Motor neuron (in vitro differentiated cells): ENCODE measurements around the gene GYG2. TPM values are rescaled to one million over a fixed set of nuclear protein-coding genes. Genes with fewer than 3 reads are reported as not detected.
A peak's percentile ranks its signal among the peaks of the same experiment; 100 is the strongest.
"Not testable (repeated sequence)": the region's sequence is repeated elsewhere in the genome, so short reads cannot be mapped to it uniquely, and the experiment has no call there.

Source experiments
- ATAC-seq, 8 experiments: fragments of 200-7000 bp; cut with Tn5 transposase; replicated peaks in 6 of 8; 2 replicates each; pipeline ENCODE4 v1.8.0; 2021; ENCODE audit warnings: mild to moderate bottlenecking in 8 of 8, moderate library complexity in 8 of 8
- H3K27ac ChIP-seq, 2 donors: fragments of 250-450 bp; sonication (Bioruptor Pico); 2 replicates each; pipeline ENCODE4 v1.9.0; 2021; ENCODE audit warnings: antibody characterized with exemption in 2 of 2, mild to moderate bottlenecking in 2 of 2, moderate library complexity in 1 of 2
- H3K4me1 ChIP-seq, 2 donors: fragments of 250-450 bp; sonication (Bioruptor Pico); replicated peaks in 1 of 2; 2 replicates each; pipeline ENCODE4 v1.6.1; 2021; ENCODE audit warnings: antibody characterized with exemption in 2 of 2, mild to moderate bottlenecking in 2 of 2, moderate library complexity in 1 of 2
- H3K4me3 ChIP-seq, 5 donors: fragments of 250-450 bp; sonication (Bioruptor Pico); 2 replicates each; pipeline ENCODE4 v1.9.0; 2021; ENCODE audit warnings: antibody characterized with exemption in 5 of 5, mild to moderate bottlenecking in 5 of 5, moderate library complexity in 4 of 5
- WGBS, 10 experiments: fragments of 450-650 bp; shearing (Covaris generic); methylation state at CpG; one replicate each; pipeline ENCODE4 v1.0.0; 2022; 5-methylcytosine and 5-hydroxymethylcytosine counted together
- in situ Hi-C, 9 experiments: fragments of 400-800 bp; cut with MboI; loops; one replicate each; pipeline ENCODE4 v1.15.0; 2021; ENCODE audit warnings: low sequenced_read_pairs in 9 of 9, low pct_unique_long_range_greater_than_20kb in 2 of 9; ENCODE audit not compliant: unreplicated experiment in 9 of 9
- total RNA-seq, 8 experiments: library from RNA; unstranded; fragments of 300-600 nt; gene quantifications; 2 replicates each; pipeline versions ENCODE4 v1.2.3 to v1.2.4, GENCODE V29; 2022

The GYG2 gene
- total RNA-seq, 8 experiments from 2014 or later: 1.1 to 63.0 (median 8.9) TPM

DNA sequence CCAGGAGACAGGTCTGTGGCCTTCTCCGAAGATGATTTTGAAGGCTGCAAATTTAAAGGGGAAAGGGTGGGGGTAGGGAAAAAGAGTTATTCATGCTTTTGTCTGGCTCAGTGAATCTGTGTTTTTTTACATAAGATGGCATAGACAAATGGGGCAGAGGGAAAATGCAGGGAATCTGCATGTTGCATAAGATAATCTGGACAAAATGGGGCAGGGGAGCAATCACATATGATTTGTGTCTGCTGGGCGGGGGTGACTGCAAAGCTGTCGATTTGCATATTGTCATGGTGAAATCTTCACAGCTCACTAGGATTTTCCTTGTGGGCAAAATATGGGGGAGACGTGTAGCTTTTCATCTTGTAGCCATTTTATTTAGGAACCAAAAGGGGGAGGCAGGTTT is 29.4 kb upstream of the GYG2 start:
- Histone ChIP-seq H3K4me1 (peaks cover 11% of the 10 kb centered on the region in 2 donors), H3K4me3 (no peak overlapping the region), H3K27ac (peak overlapping the region in 1 of 2 donors; percentile 9)
- in situ Hi-C loops: no loop called here
- 0 to 33% (median 18%) methylated on average over 1 to 3 of the region's 4 CpGs; no CpG with 5 or more reads in 7 of the 10 experiments for WGBS, 10 experiments
- peak in 6 of 8 experiments; percentile 28 to 86 (median 60) for ATAC-seq

DNA sequence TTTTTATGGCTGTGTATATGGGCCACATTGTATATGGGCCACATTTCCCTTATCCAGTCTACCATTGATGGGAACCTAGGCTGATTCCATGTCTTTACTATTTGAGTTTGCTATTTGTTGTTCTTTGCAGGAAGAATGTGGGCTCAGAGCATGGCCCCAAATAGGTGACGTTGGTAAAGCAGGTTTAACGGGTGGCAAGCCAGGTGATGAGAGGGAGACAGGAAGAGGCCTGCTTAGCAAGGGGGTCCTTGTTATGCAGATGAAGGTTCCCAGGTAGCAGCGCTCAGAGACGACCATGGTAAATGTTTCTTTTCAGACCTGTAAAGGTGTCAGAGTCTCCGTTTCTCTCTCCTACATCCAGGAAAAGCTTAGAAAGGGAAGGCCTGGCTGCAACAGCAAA is 28.8 kb upstream of the GYG2 start:
- not testable (repeated sequence) for H3K4me3 ChIP-seq, ATAC-seq
- Histone ChIP-seq H3K27ac (peak overlapping the region in 1 of 2 donors; percentile 9), H3K4me1 (peaks cover 14 to 16% of the 10 kb centered on the region in 2 donors)
- WGBS, 10 experiments: 70% methylated on average over 2 of the region's 5 CpGs; no CpG with 5 or more reads in 9 of the 10 experiments
- in situ Hi-C loops: loop anchor here in 2 of 9 experiments (25.0 kb wide), 1 partner anchor 163 kb away; no protein-coding TSS in a partner anchor

DNA sequence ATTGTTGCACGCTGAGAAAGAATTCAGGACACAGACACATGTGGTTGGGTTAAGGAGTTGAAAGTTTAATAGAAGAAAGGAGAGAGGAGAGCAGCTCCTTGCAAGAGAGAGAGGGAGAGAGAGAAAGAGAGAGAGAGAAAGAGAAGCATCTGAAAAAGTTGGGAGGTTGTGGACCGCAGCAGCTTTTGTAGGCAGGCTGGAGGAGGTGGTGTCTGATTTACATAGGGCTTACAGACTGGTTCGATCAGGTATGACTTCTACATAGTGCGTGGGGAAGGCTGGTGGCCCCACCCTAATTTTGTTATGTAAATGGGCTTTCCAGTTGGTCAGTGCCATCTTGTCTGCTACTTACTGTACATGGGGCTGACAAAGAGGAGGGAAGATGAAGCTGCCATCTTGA is 27.5 kb upstream of the GYG2 start:
- in situ Hi-C loops: loop anchor here in 2 of 9 experiments (25.0 kb wide), 1 partner anchor 164 kb away; no protein-coding TSS in a partner anchor
- H3K4me1 ChIP-seq: peaks cover 18 to 20% of the 10 kb centered on the region in 2 donors
- H3K4me3 ChIP-seq: no peak overlapping the region
- no peak for ATAC-seq
- 67 to 100% (median 79%) methylated on average over 1 to 2 of the region's 4 CpGs; no CpG with 5 or more reads in 7 of the 10 experiments for WGBS, 10 experiments
- no peak overlapping the region for H3K27ac ChIP-seq

DNA sequence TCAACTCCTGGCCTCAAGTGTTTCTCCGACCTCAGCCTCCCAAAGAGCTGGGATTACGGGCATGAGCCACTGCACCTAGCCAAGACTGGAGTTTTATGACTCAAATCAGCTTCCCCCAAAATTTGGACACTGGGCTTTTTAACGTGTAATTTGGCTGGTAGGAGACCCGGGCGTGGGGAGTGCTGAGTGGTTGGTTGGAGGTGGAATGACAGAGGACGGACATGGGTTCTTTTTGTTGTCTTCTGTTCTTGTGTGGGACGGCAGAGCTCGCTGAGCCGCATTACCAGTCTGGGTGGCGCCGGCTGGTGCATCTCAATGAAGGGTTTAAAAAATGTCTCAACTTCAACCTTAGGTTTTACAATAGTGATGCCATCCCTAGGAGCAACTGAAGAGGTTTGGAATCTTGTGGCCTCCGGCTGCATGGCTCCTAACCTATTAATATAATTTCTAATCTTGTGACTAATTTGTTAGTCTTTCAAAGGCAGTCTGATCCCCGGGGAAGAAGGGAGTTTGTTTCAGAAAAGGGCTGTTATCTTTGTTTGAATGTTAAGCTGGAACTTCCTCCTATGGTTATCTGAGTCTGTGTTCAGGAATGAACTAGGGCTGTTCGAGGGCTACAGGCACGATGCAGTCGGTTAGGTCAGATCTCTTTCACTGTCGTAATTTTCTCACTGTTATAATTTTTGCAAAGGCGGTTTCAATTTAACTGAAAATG is 26.2 kb upstream of the GYG2 start:
- ATAC-seq, H3K27ac ChIP-seq, H3K4me3 ChIP-seq: not testable (repeated sequence)
- in situ Hi-C loops: loop anchor here in 2 of 9 experiments (25.0 kb wide), 1 partner anchor 165 kb away; no protein-coding TSS in a partner anchor
- WGBS, 10 experiments: 80 to 100% methylated on average over 2 to 12 of the region's 18 CpGs; no CpG with 5 or more reads in 8 of the 10 experiments
- H3K4me1 ChIP-seq: peaks cover 18 to 20% of the 10 kb centered on the region in 2 donors

DNA sequence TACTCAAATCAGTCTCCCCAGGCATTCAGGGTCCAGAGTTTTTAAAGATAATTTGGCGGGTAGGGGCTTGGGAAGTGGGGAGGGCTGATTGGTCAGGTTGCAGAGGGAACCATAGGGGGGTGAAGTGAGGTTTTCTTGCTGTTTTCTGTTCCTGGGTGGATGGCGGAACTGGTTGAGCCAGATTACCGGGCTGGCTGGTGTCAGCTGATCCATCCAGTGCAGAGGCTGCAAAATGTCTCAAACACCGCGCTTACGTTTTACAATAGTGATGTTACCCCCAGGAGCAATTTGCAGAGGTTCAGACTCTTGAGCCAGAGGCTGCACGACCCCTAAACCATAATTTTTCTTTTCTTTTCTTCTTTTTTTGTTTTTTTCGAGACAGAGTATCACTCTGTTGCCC is 25.2 kb upstream of the GYG2 start:
- in situ Hi-C loops: loop anchor here in 2 of 9 experiments (25.0 kb wide), 1 partner anchor 166 kb away; no protein-coding TSS in a partner anchor
- H3K27ac ChIP-seq, H3K4me3 ChIP-seq, ATAC-seq: not testable (repeated sequence)
- 33% methylated on average over 1 of the region's 8 CpGs; no CpG with 5 or more reads in 9 of the 10 experiments for WGBS, 10 experiments
- H3K4me1 ChIP-seq: peaks cover 18 to 20% of the 10 kb centered on the region in 2 donors

DNA sequence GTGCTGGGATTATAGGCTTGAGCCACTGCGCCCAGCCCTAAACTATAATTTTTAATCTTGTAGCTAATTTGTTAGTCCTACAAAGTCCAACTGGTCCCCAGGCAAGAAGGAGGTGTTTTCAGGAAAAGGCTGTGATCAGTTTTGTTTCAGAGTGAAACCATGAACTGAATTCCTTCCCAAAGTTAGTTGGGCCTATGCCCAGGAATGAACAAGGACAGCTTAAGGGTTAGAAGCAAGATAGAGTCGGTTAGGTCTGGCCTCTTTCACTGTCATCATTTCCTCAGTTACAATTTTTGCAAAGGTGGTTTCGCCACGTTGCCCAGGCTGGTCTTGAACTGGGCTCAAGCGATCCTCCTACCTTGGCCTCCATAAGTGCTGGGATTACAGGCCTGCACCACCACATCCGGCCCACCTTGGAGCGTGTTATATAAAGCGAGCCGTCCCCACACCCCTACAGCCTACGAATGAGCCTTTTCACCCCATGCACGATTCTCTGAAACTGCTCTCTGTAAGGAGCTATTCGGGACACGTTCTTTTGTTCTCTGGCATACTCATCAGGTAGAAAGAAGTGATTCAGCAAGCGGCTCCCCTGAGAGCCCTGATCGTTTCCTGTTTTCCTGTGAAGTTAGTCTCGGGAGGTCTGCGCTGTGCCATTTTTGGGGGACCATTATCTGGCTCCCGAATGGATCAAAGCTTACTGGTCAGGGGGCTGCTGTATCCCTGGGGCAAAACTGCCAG is 24.5 kb upstream of the GYG2 start:
- peak in 3 of 8 experiments; percentile 17 to 32 (median 17) for ATAC-seq
- H3K4me3 ChIP-seq, H3K27ac ChIP-seq: not testable (repeated sequence)
- peaks cover 16 to 17% of the 10 kb centered on the region in 2 donors for H3K4me1 ChIP-seq
- in situ Hi-C loops: loop anchor here in 2 of 9 experiments (25.0 kb wide), 1 partner anchor 167 kb away; no protein-coding TSS in a partner anchor
- 70% methylated on average over 2 of the region's 18 CpGs; no CpG with 5 or more reads in 9 of the 10 experiments for WGBS, 10 experiments

DNA sequence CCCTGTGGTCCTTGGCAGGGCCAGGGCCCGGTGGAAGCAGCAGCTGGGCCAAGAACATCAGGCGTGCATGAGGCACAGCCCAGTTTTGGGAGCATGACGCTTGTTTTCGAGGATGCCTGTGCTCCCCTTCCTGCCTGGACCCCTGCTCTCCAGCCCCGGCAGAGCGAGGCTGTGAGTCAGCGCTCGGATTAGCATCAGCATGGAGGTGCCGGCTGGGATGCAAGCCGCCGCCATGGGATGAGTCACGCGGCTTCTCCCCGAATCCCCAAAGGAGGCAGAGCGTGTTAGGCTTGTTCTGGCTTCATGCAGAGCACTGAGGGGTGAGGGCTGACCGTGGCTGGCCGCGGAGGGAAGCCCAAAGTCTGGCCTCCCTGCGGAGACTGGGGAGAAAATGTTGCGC is 23.9 kb upstream of the GYG2 start:
- in situ Hi-C loops: loop anchor here in 2 of 9 experiments (25.0 kb wide), 1 partner anchor 168 kb away; no protein-coding TSS in a partner anchor
- Histone ChIP-seq H3K4me1 (peaks cover 10 to 11% of the 10 kb centered on the region in 2 donors), H3K27ac (peak overlapping the region in 1 of 2 donors; percentile 58)
- 40% methylated on average over 2 of the region's 20 CpGs; no CpG with 5 or more reads in 9 of the 10 experiments for WGBS, 10 experiments
- not testable (repeated sequence) for H3K4me3 ChIP-seq
- peak in 7 of 8 experiments; percentile 66 to 98 (median 96) for ATAC-seq

DNA sequence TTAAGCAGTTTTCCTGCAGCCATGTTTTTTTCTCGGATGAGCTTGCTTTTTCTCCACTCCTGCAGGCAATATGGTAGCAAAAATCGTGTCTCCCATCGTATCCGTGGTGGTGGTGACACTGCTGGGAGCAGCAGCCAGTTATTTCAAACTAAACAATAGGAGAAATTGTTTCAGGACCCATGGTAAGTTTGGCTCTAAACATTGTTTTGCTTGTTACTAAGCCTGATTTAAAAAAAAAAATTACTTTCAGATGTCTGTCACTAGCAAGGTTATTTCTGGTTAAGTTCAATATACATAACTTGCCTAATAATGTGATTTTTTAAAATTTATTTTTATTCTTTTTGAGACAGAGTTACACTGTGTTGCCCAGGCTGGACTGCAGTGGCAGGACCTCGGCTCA is 17.5 kb upstream of the GYG2 start:
- no peak for ATAC-seq
- 8 to 100% (median 56%) methylated on average over 2 to 4 of the region's 5 CpGs; no CpG with 5 or more reads in 6 of the 10 experiments for WGBS, 10 experiments
- in situ Hi-C loops: loop anchor here in 2 of 9 experiments (25.0 kb wide), 1 partner anchor 174 kb away; no protein-coding TSS in a partner anchor
- Histone ChIP-seq H3K4me3 (no peak overlapping the region), H3K4me1 (peaks cover 4 to 7% of the 10 kb centered on the region in 2 donors), H3K27ac (no peak overlapping the region)

DNA sequence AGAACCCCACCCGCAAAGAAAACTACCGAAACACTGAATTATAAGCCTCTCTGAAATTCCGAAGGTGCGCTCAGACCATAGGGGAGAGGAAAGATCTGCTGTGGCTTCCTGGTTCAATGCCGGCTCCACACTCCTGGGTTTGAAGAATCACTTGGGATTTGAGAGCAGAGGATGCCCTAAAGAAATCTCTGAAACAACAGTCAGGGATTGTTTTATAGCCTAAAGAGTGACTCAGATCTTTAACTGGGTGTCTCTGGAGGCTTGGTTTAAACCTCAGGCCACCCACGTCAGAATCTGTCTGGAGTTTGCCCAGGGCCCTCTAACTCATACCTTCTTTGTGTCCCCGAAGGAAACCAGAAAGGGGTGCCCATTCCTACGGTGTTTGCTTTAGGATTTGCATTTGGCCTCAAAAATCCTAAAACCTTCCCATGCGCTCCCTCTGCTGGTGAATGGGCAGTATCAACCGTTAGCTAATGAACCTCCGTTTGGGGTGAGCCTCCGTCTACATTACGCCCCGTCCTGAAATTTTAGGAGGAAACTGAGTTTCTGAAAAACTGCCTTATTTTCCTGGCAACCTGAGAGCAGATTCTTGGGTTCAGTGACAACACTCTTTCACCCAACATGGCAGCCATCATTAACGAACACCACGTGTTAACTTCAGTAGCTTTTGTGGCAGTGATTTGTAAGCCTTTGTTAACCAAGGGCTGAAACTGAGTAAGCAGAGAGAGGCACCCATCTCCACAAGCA is 16.4 kb upstream of the GYG2 start:
- ATAC-seq: peak; percentile 39 to 72 (median 52)
- not testable (repeated sequence) for H3K4me3 ChIP-seq, H3K27ac ChIP-seq

DNA sequence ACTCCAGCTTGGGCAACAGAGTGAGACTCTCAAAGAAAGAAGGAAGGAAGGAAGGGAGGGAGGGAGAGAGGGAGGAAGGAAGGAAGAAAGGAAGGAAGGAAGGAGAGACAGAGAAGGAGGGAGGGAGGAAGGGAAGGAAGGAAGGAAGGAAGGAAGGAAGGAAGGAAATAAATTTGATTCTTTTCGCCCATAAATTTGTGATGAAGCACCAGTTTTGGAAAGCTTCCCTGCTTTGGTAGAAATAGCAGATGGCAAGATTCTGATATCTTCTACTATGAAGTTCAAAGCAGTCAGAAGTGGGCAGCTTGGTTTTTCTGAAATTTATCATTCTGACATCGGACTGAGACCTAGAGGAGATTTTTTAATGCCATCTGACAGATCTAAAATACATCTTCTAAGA is 11.7 kb upstream of the GYG2 start:
- H3K4me1 ChIP-seq: peaks cover 4 to 6% of the 10 kb centered on the region in 2 donors
- ATAC-seq: no peak
- WGBS, 10 experiments: no CpG with 5 or more reads among the region's 2 CpGs
- no peak overlapping the region for H3K27ac ChIP-seq
- in situ Hi-C loops: loop anchor here in 2 of 9 experiments (25.0 kb wide), 1 partner anchor 180 kb away; no protein-coding TSS in a partner anchor
- H3K4me3 ChIP-seq: no peak overlapping the region

More for the DNA sequence above, 16.4 kb upstream of the GYG2 start:
- in situ Hi-C loops: loop anchor here in 2 of 9 experiments (25.0 kb wide), 1 partner anchor 175 kb away; no protein-coding TSS in a partner anchor
- WGBS, 10 experiments: 9 to 80% methylated on average over 1 to 4 of the region's 16 CpGs; no CpG with 5 or more reads in 8 of the 10 experiments
- not testable (repeated sequence) for H3K4me1 ChIP-seq

DNA sequence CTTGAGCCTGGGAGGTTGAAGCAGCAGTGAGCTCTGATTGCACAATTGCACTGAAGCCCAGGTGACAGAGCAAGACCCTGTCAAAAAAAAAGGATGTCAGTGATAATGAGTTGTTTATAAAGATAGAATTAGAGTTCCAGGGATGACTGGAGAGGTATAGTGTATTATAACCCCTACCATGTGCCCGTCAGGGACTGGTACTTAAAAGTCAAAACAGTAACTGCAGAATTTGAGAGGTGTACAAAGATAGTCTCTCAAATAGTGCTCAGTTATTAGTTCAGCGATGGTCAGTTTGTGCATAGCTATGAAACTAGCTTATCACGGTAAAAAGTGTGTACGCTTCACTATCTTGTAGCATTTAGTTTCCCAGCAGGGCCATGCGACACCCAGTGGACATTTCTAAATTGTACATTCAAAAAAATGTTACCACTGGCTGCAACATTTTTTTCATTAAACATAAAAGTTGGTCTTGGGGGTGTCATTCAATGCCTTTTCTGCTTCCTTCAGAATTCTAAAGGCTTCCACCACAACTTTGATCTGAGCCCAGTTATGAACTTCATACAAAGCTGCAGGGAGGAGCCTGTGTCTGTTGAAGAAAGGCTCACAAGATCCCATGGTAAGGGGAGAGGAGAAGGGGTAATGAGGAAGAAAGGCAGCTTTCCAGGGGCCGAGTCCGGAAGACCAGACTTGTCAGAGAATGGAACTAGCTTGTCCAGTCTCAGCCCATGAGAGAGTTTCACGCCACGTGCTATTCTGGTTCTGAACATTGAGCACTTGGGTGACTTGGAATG is 9.2 kb upstream of the GYG2 start:
- H3K27ac ChIP-seq: no peak overlapping the region
- no peak overlapping the region for H3K4me3 ChIP-seq
- ATAC-seq: peak in 3 of 8 experiments; percentile 28 to 47 (median 40)
- in situ Hi-C loops: loop anchor here in 2 of 9 experiments (25.0 kb wide), 1 partner anchor 182 kb away; no protein-coding TSS in a partner anchor
- WGBS, 10 experiments: 0 to 100% (median 33%) methylated on average over 1 to 7 of the region's 9 CpGs; no CpG with 5 or more reads in 5 of the 10 experiments
- H3K4me1 ChIP-seq: no peaks in the 10 kb centered on the region
